Measurements from ENCODE around the gene MCFD2.
"Not testable (repeated sequence)": the region's sequence is repeated elsewhere in the genome, so short reads cannot be mapped to it uniquely, and the experiment has no call there.

The MCFD2 gene

GRCh38 chr2:46902465-46902864 is 13.1 kb downstream of the MCFD2 start:
- no peak for DNase-seq (ENCODE audit: low read depth)

GRCh38 chr2:46901611-46902010 is 14.0 kb downstream of the MCFD2 start:
- no peak for DNase-seq (ENCODE audit: low read depth)

GRCh38 chr2:46900381-46900780 is 15.2 kb downstream of the MCFD2 start:
- no peak for DNase-seq (ENCODE audit: low read depth)

- no peak for DNase-seq (ENCODE audit: low read depth)
Measured at GRCh38 chr2:46899053-46899452, 16.6 kb downstream of the MCFD2 start.

GRCh38 chr2:46898024-46898423 is 17.6 kb downstream of the MCFD2 start:
- no peak for DNase-seq (ENCODE audit: low read depth)

GRCh38 chr2:46893269-46893939 is 22.2 kb downstream of the MCFD2 start:
- no peak for DNase-seq (ENCODE audit: low read depth)

- DNase-seq (ENCODE audit: low read depth) = no peak
Measured at GRCh38 chr2:46891956-46892553, 23.6 kb downstream of the MCFD2 start.

GRCh38 chr2:46888421-46888952 is 27.1 kb downstream of the MCFD2 start:
- DNase-seq (ENCODE audit: low read depth) = no peak

- no peak for DNase-seq (ENCODE audit: low read depth)
Measured at GRCh38 chr2:46887028-46887885, 28.3 kb downstream of the MCFD2 start.

- no peak for DNase-seq (ENCODE audit: low read depth)
Measured at GRCh38 chr2:46886268-46887027, 29.2 kb downstream of the MCFD2 start.

GRCh38 chr2:46885376-46885775 is 30.2 kb downstream of the MCFD2 start:
- DNase-seq (ENCODE audit: low read depth) = no peak

- no peak for DNase-seq (ENCODE audit: low read depth)
Measured at GRCh38 chr2:46879511-46879910, 36.1 kb downstream of the MCFD2 start.

- no peak for DNase-seq (ENCODE audit: low read depth)
Measured at GRCh38 chr2:46878886-46879285, 36.7 kb downstream of the MCFD2 start.

- DNase-seq (ENCODE audit: low read depth) = no peak
Measured at GRCh38 chr2:46878240-46878877, 37.2 kb downstream of the MCFD2 start.

GRCh38 chr2:46877619-46878113 is 37.9 kb downstream of the MCFD2 start:
- no peak for DNase-seq (ENCODE audit: low read depth)

- DNase-seq (ENCODE audit: low read depth) = no peak
Measured at GRCh38 chr2:46876741-46877384, 38.7 kb downstream of the MCFD2 start.

- DNase-seq (ENCODE audit: low read depth) = not testable (repeated sequence)
Measured at GRCh38 chr2:46875962-46876689, 39.5 kb downstream of the MCFD2 start.

GRCh38 chr2:46875226-46875899 is 40.2 kb downstream of the MCFD2 start:
- DNase-seq (ENCODE audit: low read depth) = no peak

GRCh38 chr2:46874236-46874929 is 41.2 kb downstream of the MCFD2 start:
- DNase-seq (ENCODE audit: low read depth) = no peak

Data from activated T-cell treated with anti-CD3 and anti-CD28 coated beads for 1 hour (primary cell).